Kidney (tissue), 22 donors: Measurements from ENCODE around the gene SLC25A22. TPM values are rescaled to one million over a fixed set of nuclear protein-coding genes. Genes with fewer than 3 reads are reported as not detected.
A peak's percentile ranks its signal among the peaks of the same experiment; 100 is the strongest.

Source experiments
- DNase-seq, 5 donors: peaks; one replicate each; pipeline ENCODE4 v3.0.0-alpha.2; 2013 to 2020
- FAIRE-seq: peaks from 2 replicates; lab custom pipeline; 2012; peaks lifted over from hg19 to GRCh38; lab: Jason Lieb, UNC
- H3K27ac ChIP-seq, 2 donors: one replicate each; pipeline ENCODE4 v1.7.0; 2013; ENCODE audit warnings: low read depth in 2 of 2, low read length in 2 of 2, inconsistent platforms in 1 of 2
- H3K27me3 ChIP-seq: one replicate; pipeline ENCODE4 v1.7.1; 2013; ENCODE audit warnings: low read length, inconsistent platforms; ENCODE audit not compliant: control insufficient read depth, insufficient read depth
- H3K36me3 ChIP-seq, 3 donors: one replicate each; pipeline versions ENCODE4 v1.7.0 to v1.7.1; 2013; ENCODE audit warnings: low read length in 3 of 3, control low read depth in 1 of 3, inconsistent platforms in 1 of 3; ENCODE audit not compliant: insufficient read depth in 3 of 3, control insufficient read depth in 2 of 3
- H3K4me1 ChIP-seq, 3 donors: one replicate each; pipeline versions ENCODE4 v1.7.0 to v1.7.1; 2013; ENCODE audit warnings: low read length in 3 of 3, inconsistent platforms in 1 of 3, low read depth in 1 of 3; ENCODE audit not compliant: control insufficient read depth in 2 of 3, insufficient read depth in 2 of 3
- H3K4me3 ChIP-seq, 3 donors: one replicate each; pipeline versions ENCODE4 v1.7.0 to v1.8.1; 2013; ENCODE audit warnings: low read length in 3 of 3, control low read depth in 1 of 3, inconsistent platforms in 1 of 3
- H3K9ac ChIP-seq, 3 donors: one replicate each; pipeline versions ENCODE4 v1.7.0 to v1.7.1; 2013; ENCODE audit warnings: low read length in 3 of 3, control low read depth in 1 of 3, inconsistent platforms in 1 of 3
- H3K9me3 ChIP-seq, 3 donors: one replicate each; pipeline versions ENCODE4 v1.7.0 to v1.7.1; 2013; ENCODE audit warnings: low read length in 3 of 3, control low read depth in 1 of 3, inconsistent platforms in 1 of 3; ENCODE audit not compliant: control insufficient read depth in 2 of 3, insufficient read depth in 1 of 3
- intact Hi-C: fragments of 100-400 bp; cut with DNase I; formaldehyde crosslinking; loops from one replicate; pipeline ENCODE4 v1.11.1; 2022
- long read RNA-seq, 10 donors: library from polyadenylated mRNA in 1 of 10; unstranded in 1 of 10; transcript quantifications; one replicate each; pipeline ENCODE4 v2.0.0 and lab custom pipeline, GENCODE V29; 2021 to 2026
- polyA plus RNA-seq: library from polyadenylated mRNA; stranded (reverse); fragments of 350-450 nt; fragmentation: Illumina TruSeq; extraction: RNeasy Lipid Tissue Mini Kit (QIAGEN cat#74804); gene quantifications from one replicate; pipeline ENCODE4 v1.2.3, GENCODE V29; 2014; ENCODE audit warnings: low read depth, low replicate concordance; ENCODE audit not compliant: insufficient read depth
- total RNA-seq: library from RNA; stranded (reverse); fragmentation: NEBNext Ultra II Directional; extraction: Animal tissue kit (Norgen Biotek cat#: 25700); gene quantifications from one replicate; pipeline ENCODE4 v1.2.1, GENCODE V29; 2021
- TF ChIP-seq, protein P1 (sequence below): IDR thresholded peaks from 3 replicates; pipeline ENCODE4 v1.5.1; 2012; ENCODE audit warnings: mild to moderate bottlenecking, moderate library complexity, borderline replicate concordance; ENCODE audit not compliant: insufficient read depth; ENCODE audit errors: extremely low read depth
- donor health status: control.
- donor health status: control.
- donor health status: control.
- donor health status: control.
- donor health status: control.
- donor health status: DM: yes; HTN: yes; CAD: no.
- donor health status: Normal renal cell carcinoma (clear cell type).

The SLC25A22 gene
- total RNA-seq (17.8 TPM), polyA plus RNA-seq (14.3 TPM)
- long read RNA-seq, donor 1, partial matches to known transcripts: 0 of 3 reads
- long read RNA-seq, donor 1, other reads (novel, unspliced or antisense): 0 of 3 reads
- long read RNA-seq, donor 2, partial matches to known transcripts: 0 of 2 reads
- long read RNA-seq, donor 2, other reads (novel, unspliced or antisense): 0 of 2 reads
- long read RNA-seq, donor 3, partial matches to known transcripts: 0 of 1 reads
- long read RNA-seq, donor 3, other reads (novel, unspliced or antisense): 0 of 1 reads
- long read RNA-seq, donor 4, partial matches to known transcripts: 0 of 3 reads
- long read RNA-seq, donor 4, other reads (novel, unspliced or antisense): 0 of 3 reads
- long read RNA-seq, donor 5: 0 reads
- long read RNA-seq, donor 6, partial matches to known transcripts: 0 of 2 reads
- long read RNA-seq, donor 6, other reads (novel, unspliced or antisense): 0 of 2 reads
- long read RNA-seq, donor 7, partial matches to known transcripts: 11 of 19 reads
- long read RNA-seq, donor 7, other reads (novel, unspliced or antisense): 3 of 19 reads
- long read RNA-seq, donor 8, partial matches to known transcripts: 0 of 4 reads
- long read RNA-seq, donor 8, other reads (novel, unspliced or antisense): 0 of 4 reads
- long read RNA-seq, donor 9, partial matches to known transcripts: 0 of 3 reads
- long read RNA-seq, donor 9, other reads (novel, unspliced or antisense): 0 of 3 reads
- long read RNA-seq, donor 10, partial matches to known transcripts: 0 of 3 reads
- long read RNA-seq, donor 10, other reads (novel, unspliced or antisense): 0 of 3 reads

DNA sequence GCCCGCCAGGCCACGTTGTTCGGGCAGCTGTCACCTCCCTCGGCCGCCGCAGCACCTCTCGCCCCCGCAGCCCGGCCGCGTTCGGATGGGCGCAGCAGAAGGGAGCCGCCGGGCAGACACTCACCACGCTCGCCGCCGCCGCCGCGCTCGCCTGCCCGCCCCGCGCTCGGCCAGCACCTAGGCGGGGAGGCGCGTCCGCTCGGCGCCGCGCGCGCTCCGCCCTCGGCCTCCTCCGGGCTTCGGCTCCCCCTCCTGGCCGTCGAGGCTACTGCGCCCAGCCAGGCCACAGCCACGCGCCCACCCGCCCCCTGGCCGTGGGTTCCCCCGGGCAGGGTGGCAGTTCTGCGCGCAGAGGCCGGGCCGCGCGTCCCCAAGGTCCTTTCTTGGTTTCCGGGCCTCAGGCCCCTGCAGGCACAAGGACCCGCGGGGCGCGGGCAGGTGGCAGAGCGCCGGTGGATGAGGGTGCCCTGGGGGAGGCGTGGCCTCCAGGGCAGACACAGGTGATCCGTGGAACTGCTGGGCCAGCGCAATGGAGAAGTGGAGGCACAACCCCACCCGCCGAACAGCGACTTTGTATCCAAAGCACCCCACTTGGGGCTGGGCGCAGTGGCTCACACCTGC is at the start of gene SLC25A22:
SLC25A22 (minus strand) TSS at position 189 of the 621 bp plus-strand sequence. CDS start 3,275 bp downstream, outside the sequence.
- Histone ChIP-seq H3K27me3 (no peaks in the 10 kb centered on the region), H3K27ac (peak within 1 kb of the TSS; percentile 54 to 80), H3K4me3 (peak within 1 kb of the TSS; percentile 47 to 79 (median 73)), H3K9me3 (no peaks in the 10 kb centered on the region), H3K9ac (peak within 1 kb of the TSS in 2 of 3 donors; percentile 32 to 70), H3K4me1 (peaks cover 0 to 22% (median 8%) of the 10 kb centered on the region in 3 donors), H3K36me3 (no peaks in the 10 kb centered on the region)
- FAIRE-seq: no peak
- DNase-seq: peak; percentile 84 to 92 (median 88)
- TF ChIP-seq, protein P1, sequence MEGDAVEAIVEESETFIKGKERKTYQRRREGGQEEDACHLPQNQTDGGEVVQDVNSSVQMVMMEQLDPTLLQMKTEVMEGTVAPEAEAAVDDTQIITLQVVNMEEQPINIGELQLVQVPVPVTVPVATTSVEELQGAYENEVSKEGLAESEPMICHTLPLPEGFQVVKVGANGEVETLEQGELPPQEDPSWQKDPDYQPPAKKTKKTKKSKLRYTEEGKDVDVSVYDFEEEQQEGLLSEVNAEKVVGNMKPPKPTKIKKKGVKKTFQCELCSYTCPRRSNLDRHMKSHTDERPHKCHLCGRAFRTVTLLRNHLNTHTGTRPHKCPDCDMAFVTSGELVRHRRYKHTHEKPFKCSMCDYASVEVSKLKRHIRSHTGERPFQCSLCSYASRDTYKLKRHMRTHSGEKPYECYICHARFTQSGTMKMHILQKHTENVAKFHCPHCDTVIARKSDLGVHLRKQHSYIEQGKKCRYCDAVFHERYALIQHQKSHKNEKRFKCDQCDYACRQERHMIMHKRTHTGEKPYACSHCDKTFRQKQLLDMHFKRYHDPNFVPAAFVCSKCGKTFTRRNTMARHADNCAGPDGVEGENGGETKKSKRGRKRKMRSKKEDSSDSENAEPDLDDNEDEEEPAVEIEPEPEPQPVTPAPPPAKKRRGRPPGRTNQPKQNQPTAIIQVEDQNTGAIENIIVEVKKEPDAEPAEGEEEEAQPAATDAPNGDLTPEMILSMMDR: peak; percentile 80
- intact Hi-C loops: no loop called here

DNA sequence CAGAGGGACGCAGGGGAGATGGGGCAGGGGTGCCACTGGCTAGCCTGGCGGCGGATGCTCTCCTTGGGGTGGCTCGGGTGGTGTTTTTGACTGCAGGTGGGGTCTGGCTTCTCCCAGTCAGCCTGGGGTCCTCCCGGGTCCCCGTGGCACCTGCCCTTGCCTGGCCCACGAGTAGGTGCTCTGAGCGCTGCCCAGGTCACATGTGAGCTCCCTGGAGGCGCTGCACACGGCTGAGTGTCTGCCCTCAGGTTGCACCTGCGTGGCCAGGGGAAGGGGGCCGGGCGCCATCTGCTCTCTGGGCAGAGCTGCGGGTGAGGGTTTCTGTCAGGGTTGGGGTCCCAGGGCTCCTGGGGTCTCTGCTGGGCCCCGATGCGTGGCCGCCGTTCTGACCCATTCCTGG is 49.8 kb upstream of the SLC25A22 start:
- intact Hi-C loops: no loop called here
- Histone ChIP-seq H3K27ac (no peak overlapping the region), H3K4me3 (no peak overlapping the region), H3K9me3 (no peaks in the 10 kb centered on the region), H3K36me3 (no peaks in the 10 kb centered on the region), H3K4me1 (peaks cover 0 to 29% (median 10%) of the 10 kb centered on the region in 3 donors), H3K9ac (no peak overlapping the region), H3K27me3 (no peaks in the 10 kb centered on the region)
- TF ChIP-seq, protein P1: no peak
- FAIRE-seq: no peak
- DNase-seq: no peak

DNA sequence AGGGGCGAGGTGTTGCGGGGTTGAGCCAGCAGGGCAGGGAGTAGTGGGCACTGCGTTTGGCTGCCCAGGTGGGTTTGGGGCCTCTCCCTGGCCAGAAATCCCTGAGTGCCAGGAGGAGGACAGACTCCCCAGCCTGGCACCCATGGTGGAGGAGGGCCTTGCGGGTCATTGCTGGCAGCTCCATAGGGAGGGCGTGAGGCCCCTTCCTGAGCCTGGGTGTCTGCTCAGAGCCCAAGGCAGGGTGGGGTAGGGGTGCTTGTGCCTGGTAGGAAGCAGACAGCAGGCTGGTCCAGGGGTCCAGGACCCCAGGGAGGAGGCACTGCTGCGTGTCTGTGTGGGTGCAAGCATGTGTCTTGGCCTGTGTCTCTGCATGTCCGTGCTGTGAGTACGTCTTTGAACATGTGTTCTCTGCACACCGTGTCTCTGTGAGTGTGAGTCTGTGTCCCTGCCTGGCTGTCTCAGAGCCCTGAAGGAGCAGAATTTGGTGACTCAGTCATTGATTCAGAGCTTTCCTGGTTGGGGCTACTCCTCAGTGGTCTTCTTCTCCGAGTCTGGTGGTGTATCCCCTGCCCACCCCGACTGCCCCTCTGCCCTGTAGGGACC is 48.5 kb upstream of the SLC25A22 start:
- Histone ChIP-seq H3K9me3 (no peaks in the 10 kb centered on the region), H3K4me1 (peaks cover 0 to 29% (median 10%) of the 10 kb centered on the region in 3 donors), H3K27ac (no peak overlapping the region), H3K36me3 (no peaks in the 10 kb centered on the region), H3K27me3 (no peaks in the 10 kb centered on the region), H3K9ac (no peak overlapping the region), H3K4me3 (no peak overlapping the region)
- DNase-seq: no peak
- TF ChIP-seq, protein P1: no peak
- FAIRE-seq: no peak
- intact Hi-C loops: no loop called here
